ENCODE measurements around the gene ADGRL3.
"Not testable (repeated sequence)": the region's sequence is repeated elsewhere in the genome, so short reads cannot be mapped to it uniquely, and the experiment has no call there.

DNA sequence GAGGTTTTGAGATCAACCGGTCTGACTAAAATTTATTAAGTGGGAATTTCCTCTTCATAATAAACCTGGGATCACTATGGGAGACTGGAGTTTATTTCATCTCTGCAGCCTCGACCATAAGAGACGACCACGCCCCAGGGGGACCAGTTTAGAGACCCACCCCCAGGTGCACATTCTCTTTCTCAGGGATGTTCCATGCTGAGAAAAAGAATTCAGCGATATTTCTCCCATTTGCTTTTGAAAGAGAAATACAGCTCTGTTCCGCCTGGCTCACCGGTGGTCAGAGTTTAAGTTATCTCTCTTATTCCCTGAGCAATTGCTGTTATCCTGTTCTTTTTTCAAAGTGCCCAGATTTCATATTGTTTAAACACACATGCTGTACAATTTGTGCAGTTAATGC is 187.2 kb downstream of the ADGRL3 start:
- TF ChIP-seq, protein P1, sequence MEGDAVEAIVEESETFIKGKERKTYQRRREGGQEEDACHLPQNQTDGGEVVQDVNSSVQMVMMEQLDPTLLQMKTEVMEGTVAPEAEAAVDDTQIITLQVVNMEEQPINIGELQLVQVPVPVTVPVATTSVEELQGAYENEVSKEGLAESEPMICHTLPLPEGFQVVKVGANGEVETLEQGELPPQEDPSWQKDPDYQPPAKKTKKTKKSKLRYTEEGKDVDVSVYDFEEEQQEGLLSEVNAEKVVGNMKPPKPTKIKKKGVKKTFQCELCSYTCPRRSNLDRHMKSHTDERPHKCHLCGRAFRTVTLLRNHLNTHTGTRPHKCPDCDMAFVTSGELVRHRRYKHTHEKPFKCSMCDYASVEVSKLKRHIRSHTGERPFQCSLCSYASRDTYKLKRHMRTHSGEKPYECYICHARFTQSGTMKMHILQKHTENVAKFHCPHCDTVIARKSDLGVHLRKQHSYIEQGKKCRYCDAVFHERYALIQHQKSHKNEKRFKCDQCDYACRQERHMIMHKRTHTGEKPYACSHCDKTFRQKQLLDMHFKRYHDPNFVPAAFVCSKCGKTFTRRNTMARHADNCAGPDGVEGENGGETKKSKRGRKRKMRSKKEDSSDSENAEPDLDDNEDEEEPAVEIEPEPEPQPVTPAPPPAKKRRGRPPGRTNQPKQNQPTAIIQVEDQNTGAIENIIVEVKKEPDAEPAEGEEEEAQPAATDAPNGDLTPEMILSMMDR (IDR thresholded peaks at IDR 0.05), result not testable (repeated sequence)
- not testable (repeated sequence) for TF ChIP-seq EZH2 (IDR thresholded peaks at IDR 0.05; ENCODE audit: borderline replicate concordance, insufficient read depth, low read depth, low read length, poor library complexity, severe bottlenecking)

Data from B cell (primary cell).